CD4-positive, alpha-beta T cell (primary cell): ENCODE results near the gene PCDHB16. TPM values are rescaled to one million over a fixed set of nuclear protein-coding genes. Genes with fewer than 3 reads are reported as not detected.
A peak's percentile ranks its signal among the peaks of the same experiment; 100 is the strongest.
"Not testable (repeated sequence)": the region's sequence is repeated elsewhere in the genome, so short reads cannot be mapped to it uniquely, and the experiment has no call there.

Experiments used
- ATAC-seq: fragments of 200-7000 bp; cut with Tn5 transposase; one replicate; pipeline ENCODE4 v1.10.0; 2022; ENCODE audit warnings: mild to moderate bottlenecking; ENCODE audit not compliant: poor library complexity
- CTCF ChIA-PET: fragments of 350-600 bp; sonication (Branson Sonifier 250); formaldehyde crosslinking; loops from one replicate; lab custom pipeline; 2021; ENCODE audit warnings: antibody characterized with exemption, inconsistent platforms; lab: Charles Lee
- POLR2A ChIA-PET: fragments of 350-600 bp; sonication (Branson Sonifier 250); formaldehyde crosslinking; loops from one replicate; lab custom pipeline; 2021; ENCODE audit warnings: antibody characterized with exemption, inconsistent platforms; lab: Charles Lee
- DNase-seq, 14 experiments: peaks; one replicate each; pipeline ENCODE4 v3.0.0-alpha.2; 2013 to 2020; ENCODE audit warnings: mixed read lengths in 2 of 14
- H3K27ac ChIP-seq, 2 donors: one replicate each; pipeline versions ENCODE4 v1.5.1 to v1.7.0; 2013; ENCODE audit warnings: low read length in 2 of 2, low read depth in 1 of 2, mild to moderate bottlenecking in 1 of 2
- H3K27me3 ChIP-seq, 2 experiments: 1 replicate in 1 of 2; 2 replicates in 1 of 2; pipeline versions ENCODE4 v1.6.1 to v1.7.0; 2013; ENCODE audit warnings: low read length in 2 of 2, control low read depth in 1 of 2, mild to moderate bottlenecking in 1 of 2, moderate library complexity in 1 of 2; ENCODE audit not compliant: insufficient read depth in 2 of 2, control insufficient read depth in 1 of 2
- H3K36me3 ChIP-seq: one replicate; pipeline ENCODE4 v1.6.1; 2013; ENCODE audit warnings: low read length, control low read depth; ENCODE audit not compliant: insufficient read depth
- H3K4me1 ChIP-seq: one replicate; pipeline ENCODE4 v1.6.1; 2013; ENCODE audit warnings: low read length, control low read depth; ENCODE audit not compliant: insufficient read depth
- H3K4me3 ChIP-seq: one replicate; pipeline ENCODE4 v1.5.1; 2013; ENCODE audit warnings: mild to moderate bottlenecking, low read length, moderate library complexity
- H3K9me3 ChIP-seq, 2 experiments: 1 replicate in 1 of 2; 2 replicates in 1 of 2; pipeline versions ENCODE4 v1.6.1 to v1.7.0; 2013; ENCODE audit warnings: low read length in 2 of 2, mild to moderate bottlenecking in 2 of 2, control low read depth in 1 of 2, moderate library complexity in 1 of 2; ENCODE audit not compliant: control insufficient read depth in 1 of 2, insufficient read depth in 1 of 2
- H3K27ac Mint-ChIP-seq: one replicate; pipeline ENCODE4 v1.8.0; 2020; ENCODE audit warnings: mixed read lengths
- H3K27me3 Mint-ChIP-seq: one replicate; pipeline ENCODE4 v1.8.0; 2021; ENCODE audit warnings: mixed read lengths
- H3K36me3 Mint-ChIP-seq: one replicate; pipeline ENCODE4 v1.8.0; 2021; ENCODE audit warnings: low read depth, mixed read lengths
- H3K4me1 Mint-ChIP-seq: one replicate; pipeline ENCODE4 v1.8.0; 2021; ENCODE audit warnings: low read depth, mixed read lengths
- H3K4me3 Mint-ChIP-seq: one replicate; pipeline ENCODE4 v1.8.0; 2020; ENCODE audit warnings: mild to moderate bottlenecking, mixed read lengths
- H3K9me3 Mint-ChIP-seq: one replicate; pipeline ENCODE4 v1.8.0; 2020; ENCODE audit warnings: mixed read lengths
- intact Hi-C, 2 experiments: fragments of 100-400 bp; cut with DNase I in 1 of 2; cut with micrococcal nuclease in 1 of 2; formaldehyde crosslinking; loops; one replicate each; pipeline versions ENCODE4 v1.15.1 to v1.9.0; 2023 to 2025; cut with DNase I, micrococcal nuclease
- total RNA-seq, 174 experiments: library from RNA in 2 of 174; stranded (reverse) in 2 of 174; gene quantifications; one replicate each; pipeline ENCODE4 v1.2.3 and lab custom pipeline; 2021 to 2026
- TF ChIP-seq, protein P1 (sequence below): fragments of 200-600 bp; IDR thresholded peaks from one replicate; pipeline ENCODE4 v1.8.0; 2022; ENCODE audit warnings: antibody characterized with exemption, mild to moderate bottlenecking

The PCDHB16 gene
- total RNA-seq, 2 experiments from 2014 or later = not detected

DNA sequence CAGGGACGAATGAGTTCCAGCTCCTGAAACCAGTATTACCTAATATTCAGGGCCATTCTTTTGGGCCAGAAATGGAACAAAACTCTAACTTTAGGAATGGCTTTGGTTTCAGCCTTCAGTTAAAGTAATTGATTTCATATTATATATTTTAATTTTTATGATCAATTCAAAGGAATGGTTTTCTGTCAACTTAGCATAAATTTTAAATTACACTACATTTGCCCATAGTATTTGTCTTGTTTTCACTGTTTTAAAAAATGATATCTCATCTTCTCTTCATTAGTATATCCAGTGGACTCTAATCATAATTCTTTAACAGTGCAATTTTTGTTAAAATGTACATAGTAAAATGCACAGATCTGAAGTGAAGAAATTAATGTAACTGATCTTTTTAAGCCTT, 1.9 kb upstream of the PCDHB16 start:
- ChIA-PET POLR2A (no interaction called here), CTCF (no interaction called here)
- intact Hi-C loops = no loop called here

DNA sequence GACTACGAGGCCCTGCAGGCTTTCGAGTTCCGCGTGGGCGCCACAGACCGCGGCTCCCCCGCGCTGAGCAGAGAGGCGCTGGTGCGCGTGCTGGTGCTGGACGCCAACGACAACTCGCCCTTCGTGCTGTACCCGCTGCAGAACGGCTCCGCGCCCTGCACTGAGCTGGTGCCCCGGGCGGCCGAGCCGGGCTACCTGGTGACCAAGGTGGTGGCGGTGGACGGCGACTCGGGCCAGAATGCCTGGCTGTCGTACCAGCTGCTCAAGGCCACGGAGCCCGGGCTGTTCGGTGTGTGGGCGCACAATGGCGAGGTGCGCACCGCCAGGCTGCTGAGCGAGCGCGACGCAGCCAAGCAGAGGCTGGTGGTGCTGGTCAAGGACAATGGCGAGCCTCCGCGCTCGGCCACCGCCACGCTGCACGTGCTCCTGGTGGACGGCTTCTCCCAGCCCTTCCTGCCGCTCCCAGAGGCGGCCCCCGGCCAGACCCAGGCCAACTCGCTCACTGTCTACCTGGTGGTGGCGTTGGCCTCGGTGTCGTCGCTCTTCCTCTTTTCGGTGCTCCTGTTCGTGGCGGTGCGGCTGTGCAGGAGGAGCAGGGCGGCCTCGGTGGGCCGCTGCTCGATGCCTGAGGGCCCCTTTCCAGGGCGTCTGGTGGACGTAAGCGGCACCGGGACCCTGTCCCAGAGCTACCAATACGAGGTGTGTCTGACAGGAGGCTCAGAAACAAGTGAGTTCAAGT, 2.1 kb downstream of the PCDHB16 start:
- H3K36me3 ChIP-seq, H3K4me1 Mint-ChIP-seq, H3K4me1 ChIP-seq, H3K27ac Mint-ChIP-seq, H3K4me3 ChIP-seq, ATAC-seq, intact Hi-C loops, H3K27ac ChIP-seq, CTCF ChIA-PET, DNase-seq, H3K4me3 Mint-ChIP-seq, POLR2A ChIA-PET: not testable (repeated sequence)
- Mint-ChIP-seq H3K9me3 (peaks cover 15% of the 10 kb centered on the region), H3K27me3 (peaks cover 77% of the 10 kb centered on the region), H3K36me3 (peaks cover 12% of the 10 kb centered on the region)
- Histone ChIP-seq H3K9me3 (peaks cover 17 to 25% of the 10 kb centered on the region in 2 experiments), H3K27me3 (peaks cover 20 to 31% of the 10 kb centered on the region in 2 experiments)

More for the DNA sequence above, 1.9 kb upstream of the PCDHB16 start:
- ATAC-seq = no peak
- Histone ChIP-seq H3K27me3 (peaks cover 30 to 56% of the 10 kb centered on the region in 2 experiments), H3K36me3 (no peaks in the 10 kb centered on the region), H3K4me1 (no peaks in the 10 kb centered on the region), H3K27ac (no peak overlapping the region), H3K4me3 (no peak overlapping the region), H3K9me3 (peaks cover 17 to 21% of the 10 kb centered on the region in 2 experiments)
- no peaks in the 10 kb centered on the region for H3K36me3 Mint-ChIP-seq
- H3K4me3 Mint-ChIP-seq = no peak overlapping the region
- no peak for DNase-seq
- H3K4me1 Mint-ChIP-seq = no peaks in the 10 kb centered on the region
- H3K9me3 Mint-ChIP-seq = peaks cover 12% of the 10 kb centered on the region
- TF ChIP-seq, protein P1, sequence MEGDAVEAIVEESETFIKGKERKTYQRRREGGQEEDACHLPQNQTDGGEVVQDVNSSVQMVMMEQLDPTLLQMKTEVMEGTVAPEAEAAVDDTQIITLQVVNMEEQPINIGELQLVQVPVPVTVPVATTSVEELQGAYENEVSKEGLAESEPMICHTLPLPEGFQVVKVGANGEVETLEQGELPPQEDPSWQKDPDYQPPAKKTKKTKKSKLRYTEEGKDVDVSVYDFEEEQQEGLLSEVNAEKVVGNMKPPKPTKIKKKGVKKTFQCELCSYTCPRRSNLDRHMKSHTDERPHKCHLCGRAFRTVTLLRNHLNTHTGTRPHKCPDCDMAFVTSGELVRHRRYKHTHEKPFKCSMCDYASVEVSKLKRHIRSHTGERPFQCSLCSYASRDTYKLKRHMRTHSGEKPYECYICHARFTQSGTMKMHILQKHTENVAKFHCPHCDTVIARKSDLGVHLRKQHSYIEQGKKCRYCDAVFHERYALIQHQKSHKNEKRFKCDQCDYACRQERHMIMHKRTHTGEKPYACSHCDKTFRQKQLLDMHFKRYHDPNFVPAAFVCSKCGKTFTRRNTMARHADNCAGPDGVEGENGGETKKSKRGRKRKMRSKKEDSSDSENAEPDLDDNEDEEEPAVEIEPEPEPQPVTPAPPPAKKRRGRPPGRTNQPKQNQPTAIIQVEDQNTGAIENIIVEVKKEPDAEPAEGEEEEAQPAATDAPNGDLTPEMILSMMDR = no peak
- H3K27ac Mint-ChIP-seq = no peak overlapping the region
- H3K27me3 Mint-ChIP-seq = peaks cover 46% of the 10 kb centered on the region

DNA sequence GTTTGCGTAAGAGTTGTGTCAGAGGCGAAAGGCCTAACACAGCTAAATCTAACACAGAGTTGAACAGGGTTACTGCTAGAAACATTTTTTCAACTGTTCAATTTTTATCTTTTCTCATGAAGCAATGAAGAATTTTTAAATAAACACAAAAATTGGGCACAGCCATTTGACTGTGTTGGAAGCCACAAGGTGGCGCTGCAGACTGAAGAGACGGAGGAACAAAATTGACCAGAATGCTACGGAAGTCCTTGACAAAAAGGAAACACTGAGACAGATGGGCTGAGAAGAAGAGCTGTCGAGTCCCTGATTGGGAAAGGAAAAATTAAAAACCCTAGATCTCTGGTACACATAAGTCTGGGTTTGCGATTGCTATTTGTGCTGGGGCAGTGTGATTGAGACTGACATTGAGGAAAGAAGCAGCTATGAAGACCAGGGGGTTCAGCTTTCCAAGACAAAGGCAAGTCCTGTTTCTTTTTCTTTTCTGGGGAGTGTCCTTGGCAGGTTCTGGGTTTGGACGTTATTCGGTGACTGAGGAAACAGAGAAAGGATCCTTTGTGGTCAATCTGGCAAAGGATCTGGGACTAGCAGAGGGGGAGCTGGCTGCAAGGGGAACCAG, 4.8 kb downstream of the PCDHB16 start, which contains the start of gene PCDHB9:
Gene PCDHB9, plus strand, starts transcription at position 265 of the 616 bp plus-strand sequence. Its CDS starts 158 bp downstream, at position 423.
- Histone ChIP-seq H3K4me1 (peaks cover 4% of the 10 kb centered on the region), H3K27me3 (peaks cover 11 to 28% of the 10 kb centered on the region in 2 experiments), H3K9me3 (peaks cover 17 to 25% of the 10 kb centered on the region in 2 experiments), H3K27ac (no peak within 1 kb of the TSS), H3K36me3 (no peaks in the 10 kb centered on the region), H3K4me3 (no peak within 1 kb of the TSS)
- peaks cover 13% of the 10 kb centered on the region for H3K9me3 Mint-ChIP-seq
- H3K27me3 Mint-ChIP-seq = peaks cover 83% of the 10 kb centered on the region
- POLR2A ChIA-PET = no interaction called here
- peaks cover 18% of the 10 kb centered on the region for H3K36me3 Mint-ChIP-seq
- TF ChIP-seq, protein P1 = peak; percentile 21
- peaks cover 6% of the 10 kb centered on the region for H3K4me1 Mint-ChIP-seq
- peak in 5 of 14 experiments; percentile 7 to 53 (median 44) for DNase-seq
- no peak for ATAC-seq
- CTCF ChIA-PET = interaction anchor here (1.6 kb wide), 1 partner anchor 10 kb away, joined by 3 read pairs; no protein-coding TSS in a partner anchor
- no peak within 1 kb of the TSS for H3K27ac Mint-ChIP-seq
- H3K4me3 Mint-ChIP-seq = peak within 1 kb of the TSS; percentile 59
- intact Hi-C loops = no loop called here

DNA sequence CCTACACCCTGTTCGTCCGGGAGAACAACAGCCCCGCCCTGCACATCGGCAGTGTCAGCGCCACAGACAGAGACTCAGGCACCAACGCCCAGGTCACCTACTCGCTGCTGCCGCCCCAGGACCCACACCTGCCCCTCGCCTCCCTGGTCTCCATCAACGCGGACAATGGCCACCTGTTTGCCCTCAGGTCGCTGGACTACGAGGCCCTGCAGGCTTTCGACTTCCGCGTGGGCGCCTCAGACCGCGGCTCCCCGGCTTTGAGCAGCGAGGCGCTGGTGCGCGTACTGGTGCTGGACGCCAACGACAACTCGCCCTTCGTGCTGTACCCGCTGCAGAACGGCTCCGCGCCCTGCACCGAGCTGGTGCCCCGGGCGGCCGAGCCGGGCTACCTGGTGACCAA, 6.5 kb downstream of the PCDHB16 start:
- peaks cover 83% of the 10 kb centered on the region for H3K27me3 Mint-ChIP-seq
- intact Hi-C loops, DNase-seq, H3K4me3 Mint-ChIP-seq, H3K4me1 Mint-ChIP-seq, POLR2A ChIA-PET, H3K27ac ChIP-seq, H3K4me1 ChIP-seq, H3K36me3 ChIP-seq, H3K9me3 Mint-ChIP-seq, CTCF ChIA-PET, H3K27ac Mint-ChIP-seq, ATAC-seq, H3K4me3 ChIP-seq: not testable (repeated sequence)
- Histone ChIP-seq H3K27me3 (peaks cover 10 to 13% of the 10 kb centered on the region in 2 experiments), H3K9me3 (peaks cover 4 to 24% of the 10 kb centered on the region in 2 experiments)
- peaks cover 22% of the 10 kb centered on the region for H3K36me3 Mint-ChIP-seq

DNA sequence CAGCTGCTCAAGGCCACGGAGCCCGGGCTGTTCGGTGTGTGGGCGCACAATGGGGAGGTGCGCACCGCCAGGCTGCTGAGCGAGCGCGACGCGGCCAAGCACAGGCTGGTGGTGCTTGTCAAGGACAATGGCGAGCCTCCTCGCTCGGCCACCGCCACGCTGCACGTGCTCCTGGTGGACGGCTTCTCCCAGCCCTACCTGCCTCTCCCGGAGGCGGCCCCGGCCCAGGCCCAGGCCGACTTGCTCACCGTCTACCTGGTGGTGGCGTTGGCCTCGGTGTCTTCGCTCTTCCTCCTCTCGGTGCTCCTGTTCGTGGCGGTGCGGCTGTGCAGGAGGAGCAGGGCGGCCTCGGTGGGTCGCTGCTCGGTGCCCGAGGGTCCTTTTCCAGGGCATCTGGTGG, 6.9 kb downstream of the PCDHB16 start:
- H3K4me3 ChIP-seq, H3K36me3 ChIP-seq, H3K27ac Mint-ChIP-seq, intact Hi-C loops, POLR2A ChIA-PET, ATAC-seq, H3K4me1 ChIP-seq, H3K27ac ChIP-seq, H3K4me3 Mint-ChIP-seq, DNase-seq, H3K9me3 Mint-ChIP-seq, H3K4me1 Mint-ChIP-seq, CTCF ChIA-PET: not testable (repeated sequence)
- Histone ChIP-seq H3K9me3 (peaks cover 4 to 22% of the 10 kb centered on the region in 2 experiments), H3K27me3 (peaks cover 10 to 13% of the 10 kb centered on the region in 2 experiments)
- peaks cover 22% of the 10 kb centered on the region for H3K36me3 Mint-ChIP-seq
- peaks cover 82% of the 10 kb centered on the region for H3K27me3 Mint-ChIP-seq
